ENCODE data around the gene ARMC2.
"Not testable (repeated sequence)": the region's sequence is repeated elsewhere in the genome, so short reads cannot be mapped to it uniquely, and the experiment has no call there.

ARMC2 gene

GRCh38 chr6:108847738-108848115, 495 bp upstream of the ARMC2 start:
- H3K4me3 ChIP-seq (ENCODE audit: low read depth, low read length) = peak overlapping the region; percentile 79
- no peak for DNase-seq (ENCODE audit: low read depth)
- TF ChIP-seq, protein P1, sequence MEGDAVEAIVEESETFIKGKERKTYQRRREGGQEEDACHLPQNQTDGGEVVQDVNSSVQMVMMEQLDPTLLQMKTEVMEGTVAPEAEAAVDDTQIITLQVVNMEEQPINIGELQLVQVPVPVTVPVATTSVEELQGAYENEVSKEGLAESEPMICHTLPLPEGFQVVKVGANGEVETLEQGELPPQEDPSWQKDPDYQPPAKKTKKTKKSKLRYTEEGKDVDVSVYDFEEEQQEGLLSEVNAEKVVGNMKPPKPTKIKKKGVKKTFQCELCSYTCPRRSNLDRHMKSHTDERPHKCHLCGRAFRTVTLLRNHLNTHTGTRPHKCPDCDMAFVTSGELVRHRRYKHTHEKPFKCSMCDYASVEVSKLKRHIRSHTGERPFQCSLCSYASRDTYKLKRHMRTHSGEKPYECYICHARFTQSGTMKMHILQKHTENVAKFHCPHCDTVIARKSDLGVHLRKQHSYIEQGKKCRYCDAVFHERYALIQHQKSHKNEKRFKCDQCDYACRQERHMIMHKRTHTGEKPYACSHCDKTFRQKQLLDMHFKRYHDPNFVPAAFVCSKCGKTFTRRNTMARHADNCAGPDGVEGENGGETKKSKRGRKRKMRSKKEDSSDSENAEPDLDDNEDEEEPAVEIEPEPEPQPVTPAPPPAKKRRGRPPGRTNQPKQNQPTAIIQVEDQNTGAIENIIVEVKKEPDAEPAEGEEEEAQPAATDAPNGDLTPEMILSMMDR (IDR thresholded peaks at IDR 0.05; ENCODE audit: low read depth, low read length) = no peak
- TF ChIP-seq MYC (IDR thresholded peaks at IDR 0.05; ENCODE audit: low read depth, low read length) (no peak), POLR2A (IDR thresholded peaks at IDR 0.05; ENCODE audit: extremely low read depth, insufficient read length) (no peak), MAX (IDR thresholded peaks at IDR 0.05; ENCODE audit: low read depth, low read length) (no peak)

DNA sequence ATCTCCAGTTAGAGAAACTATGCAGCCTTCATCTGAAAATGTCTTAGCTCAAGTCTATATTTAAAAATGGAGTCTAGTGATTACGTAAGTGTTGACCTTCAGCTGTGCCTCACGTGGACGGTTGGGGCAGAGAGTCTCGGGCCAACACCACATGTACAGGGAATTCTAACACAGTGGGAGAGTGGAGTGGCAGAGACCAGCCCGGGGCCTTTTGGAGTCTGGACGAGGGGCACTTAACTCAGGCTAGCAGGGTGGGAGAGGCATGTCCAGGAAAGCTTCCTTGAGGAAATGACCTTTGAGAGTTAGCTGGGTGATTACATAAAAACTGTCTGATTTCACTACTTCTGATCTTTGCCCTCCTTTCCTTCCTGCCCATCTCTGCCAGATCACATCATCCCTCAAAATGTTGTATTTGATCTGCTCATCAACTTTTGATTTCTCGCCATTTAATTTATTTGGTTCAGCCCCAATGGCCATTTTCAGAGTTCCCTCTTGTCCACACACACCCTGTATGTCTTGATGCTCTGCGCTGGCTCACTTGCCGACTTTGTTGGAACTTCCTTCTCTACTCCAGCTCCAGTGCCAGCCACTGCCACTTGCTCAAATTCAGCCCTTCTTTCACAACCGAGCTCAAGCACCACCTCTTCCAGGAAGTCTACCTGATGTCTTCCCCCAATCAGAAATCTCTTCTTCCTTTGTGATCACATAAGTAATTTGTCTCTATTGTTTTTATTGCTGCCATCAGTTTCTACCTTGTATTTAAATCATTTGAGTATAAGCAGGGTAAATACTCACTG, 2.6 kb downstream of the ARMC2 start:
- TF ChIP-seq POLR2A (IDR thresholded peaks at IDR 0.05; ENCODE audit: extremely low read depth, insufficient read length) = no peak
- TF ChIP-seq MAX (IDR thresholded peaks at IDR 0.05; ENCODE audit: low read depth, low read length) = no peak
- TF ChIP-seq MYC (IDR thresholded peaks at IDR 0.05; ENCODE audit: low read depth, low read length) = no peak
- TF ChIP-seq, protein P1 (IDR thresholded peaks at IDR 0.05; ENCODE audit: low read depth, low read length) = no peak
- no peak overlapping the region for H3K4me3 ChIP-seq (ENCODE audit: low read depth, low read length)
- no peak for DNase-seq (ENCODE audit: low read depth)

- DNase-seq (ENCODE audit: low read depth) = no peak
- TF ChIP-seq POLR2A (IDR thresholded peaks at IDR 0.05; ENCODE audit: extremely low read depth, insufficient read length) = no peak
- no peak for TF ChIP-seq MYC (IDR thresholded peaks at IDR 0.05; ENCODE audit: low read depth, low read length)
- no peak for TF ChIP-seq MAX (IDR thresholded peaks at IDR 0.05; ENCODE audit: low read depth, low read length)
- TF ChIP-seq, protein P1 (IDR thresholded peaks at IDR 0.05; ENCODE audit: low read depth, low read length) = no peak
- H3K4me3 ChIP-seq (ENCODE audit: low read depth, low read length) = no peak overlapping the region
Measured at GRCh38 chr6:108851756-108852155, 3.5 kb downstream of the ARMC2 start.

DNA sequence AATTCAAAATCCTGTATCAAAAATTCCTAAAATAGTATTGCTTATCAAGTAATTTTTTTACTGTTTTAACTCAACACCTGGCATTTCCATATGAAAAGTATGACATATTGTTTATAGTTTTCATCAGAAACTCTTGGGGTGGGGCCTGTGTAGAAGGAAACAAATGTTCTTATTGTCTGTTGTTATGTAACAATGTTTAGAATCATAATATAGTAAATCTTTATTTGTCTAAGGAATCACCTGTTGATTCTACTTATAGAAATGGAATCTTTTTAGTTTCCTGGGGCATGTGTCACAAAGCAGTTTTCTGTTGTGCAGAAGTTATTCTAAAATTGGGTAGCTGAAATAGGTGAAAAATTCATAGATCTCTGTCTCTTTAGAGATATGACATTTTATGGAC, 4.9 kb downstream of the ARMC2 start:
- TF ChIP-seq MAX (IDR thresholded peaks at IDR 0.05; ENCODE audit: low read depth, low read length) (no peak), MYC (IDR thresholded peaks at IDR 0.05; ENCODE audit: low read depth, low read length) (no peak), POLR2A (IDR thresholded peaks at IDR 0.05; ENCODE audit: extremely low read depth, insufficient read length) (no peak)
- DNase-seq (ENCODE audit: low read depth) = no peak
- H3K4me3 ChIP-seq (ENCODE audit: low read depth, low read length) = no peak overlapping the region

- no peak for DNase-seq (ENCODE audit: low read depth)
- no peak for TF ChIP-seq POLR2A (IDR thresholded peaks at IDR 0.05; ENCODE audit: extremely low read depth, insufficient read length)
- TF ChIP-seq MYC (IDR thresholded peaks at IDR 0.05; ENCODE audit: low read depth, low read length) = no peak
- TF ChIP-seq MAX (IDR thresholded peaks at IDR 0.05; ENCODE audit: low read depth, low read length) = no peak
- TF ChIP-seq, protein P1 (IDR thresholded peaks at IDR 0.05; ENCODE audit: low read depth, low read length) = no peak
- H3K4me3 ChIP-seq (ENCODE audit: low read depth, low read length) = no peak overlapping the region
Measured at GRCh38 chr6:108862479-108863191, 14.4 kb downstream of the ARMC2 start.

DNA sequence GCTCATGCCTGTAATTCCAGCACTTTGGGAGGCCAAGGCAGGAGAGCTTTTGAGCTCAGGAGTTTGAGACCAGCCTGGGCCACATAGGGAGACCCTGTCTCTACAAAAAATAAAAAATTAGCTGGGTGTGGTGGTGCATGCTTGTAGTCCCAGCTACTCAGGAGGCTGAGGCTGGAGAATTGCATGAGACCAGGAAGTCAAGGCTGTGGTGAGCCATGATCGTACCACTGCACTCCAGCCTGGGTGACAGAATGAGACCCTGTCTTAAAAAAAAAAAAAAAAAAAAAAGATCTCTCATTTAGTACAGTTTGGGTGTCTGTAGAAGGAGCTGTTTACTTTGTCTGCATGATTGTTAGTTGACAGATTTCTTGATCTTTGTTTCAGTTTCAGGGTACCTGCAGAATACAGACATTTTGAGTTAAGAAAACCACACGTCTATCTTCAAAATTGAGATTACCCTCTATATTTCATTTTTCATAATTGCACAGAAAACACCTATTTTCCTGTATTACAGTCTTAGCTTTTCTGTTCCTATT, 17.6 kb downstream of the ARMC2 start:
- DNase-seq (ENCODE audit: low read depth) = peak; percentile 35

More for the DNA sequence above, 17.6 kb downstream of the ARMC2 start:
- not testable (repeated sequence) for H3K4me3 ChIP-seq (ENCODE audit: low read depth, low read length)
